Stimulated activated naive CD4-positive, alpha-beta T cell (primary cell): ENCODE data around the gene NFIB.

Source experiments
- DNase-seq, 6 experiments: peaks; one replicate each; lab custom pipeline; 2025; lab: John Stamatoyannopoulos, UW

Gene NFIB

GRCh38 chr9:14304259-14304658, 9.7 kb downstream of the NFIB start:
- DNase-seq, result no peak

- no peak for DNase-seq
Measured at GRCh38 chr9:14303521-14303920, 10.4 kb downstream of the NFIB start.

DNA sequence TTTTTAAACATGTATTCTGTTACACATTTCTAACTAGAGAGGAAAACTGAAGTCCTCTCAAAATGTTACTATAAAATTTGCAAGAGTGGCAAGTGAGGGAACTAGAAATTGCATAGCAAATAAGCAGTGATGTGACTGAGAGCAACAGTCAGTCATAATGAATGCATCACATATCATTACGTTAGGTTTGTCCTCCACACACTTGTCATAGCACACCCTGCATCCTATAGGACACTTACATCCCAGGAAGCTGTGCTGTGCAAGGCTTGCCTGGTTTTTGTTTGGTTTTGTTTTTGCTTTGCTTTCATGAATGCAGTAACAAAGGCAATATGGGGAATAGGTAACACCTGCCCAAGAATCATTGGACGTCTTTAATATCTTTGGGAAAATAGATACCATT, 10.8 kb downstream of the NFIB start:
- DNase-seq, result no peak

- DNase-seq, result no peak
Measured at GRCh38 chr9:14302405-14302804, 11.5 kb downstream of the NFIB start.

GRCh38 chr9:14301583-14302021, 12.3 kb downstream of the NFIB start:
- DNase-seq, result no peak

DNA sequence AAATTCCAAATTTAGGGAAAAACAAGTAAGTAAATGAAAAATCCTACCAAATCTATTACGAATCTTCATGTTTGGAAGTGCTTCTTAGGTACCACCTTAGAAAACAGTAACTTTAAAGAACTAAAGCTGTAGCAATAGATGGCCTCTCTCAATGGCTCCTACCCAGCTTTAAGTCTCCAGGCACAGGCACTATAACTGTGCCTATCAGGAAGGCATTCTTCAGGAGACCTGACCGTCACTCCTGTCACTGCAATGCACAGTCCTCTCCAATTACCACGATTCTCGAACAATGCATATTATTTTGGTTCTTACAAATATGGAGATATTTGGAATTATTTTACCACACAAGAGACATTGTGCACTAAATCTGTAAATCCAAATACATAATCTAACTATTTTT, 12.9 kb downstream of the NFIB start:
- DNase-seq, result no peak

GRCh38 chr9:14300588-14300987, 13.4 kb downstream of the NFIB start:
- DNase-seq, result no peak

GRCh38 chr9:14300040-14300439, 13.9 kb downstream of the NFIB start:
- no peak for DNase-seq

GRCh38 chr9:14298601-14299022, 15.3 kb downstream of the NFIB start:
- no peak for DNase-seq

- DNase-seq, result no peak
Measured at GRCh38 chr9:14296495-14297113, 17.3 kb downstream of the NFIB start.

GRCh38 chr9:14294659-14295058, 19.3 kb downstream of the NFIB start:
- DNase-seq, result no peak

GRCh38 chr9:14293801-14294200, 20.1 kb downstream of the NFIB start:
- no peak for DNase-seq

DNA sequence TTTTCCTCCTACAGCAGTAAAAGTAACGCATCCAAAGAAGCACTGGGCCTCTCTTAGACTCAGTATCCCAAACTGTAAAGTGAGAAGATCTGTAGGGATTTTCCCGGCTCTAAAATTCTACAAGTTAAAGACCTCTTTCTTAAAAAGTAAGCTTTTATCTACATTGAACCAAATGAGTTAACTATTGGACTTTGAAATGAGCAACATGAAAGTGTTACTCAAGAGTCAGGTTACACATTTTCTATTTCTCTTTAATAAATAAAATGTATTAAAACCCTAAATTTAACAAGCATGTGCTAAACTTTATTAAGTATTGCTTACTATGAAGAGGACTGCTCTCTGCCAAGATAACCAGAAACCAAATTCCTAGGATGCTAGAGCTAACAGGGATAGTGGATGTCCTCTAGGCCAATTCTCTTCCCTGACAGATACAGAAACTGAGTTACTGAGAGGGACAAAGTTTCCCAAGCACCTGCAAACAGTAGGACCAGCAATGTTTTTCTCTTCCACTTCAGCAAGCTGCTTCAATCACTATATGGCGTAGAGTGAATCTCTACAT, 21.7 kb downstream of the NFIB start:
- DNase-seq, result no peak

DNA sequence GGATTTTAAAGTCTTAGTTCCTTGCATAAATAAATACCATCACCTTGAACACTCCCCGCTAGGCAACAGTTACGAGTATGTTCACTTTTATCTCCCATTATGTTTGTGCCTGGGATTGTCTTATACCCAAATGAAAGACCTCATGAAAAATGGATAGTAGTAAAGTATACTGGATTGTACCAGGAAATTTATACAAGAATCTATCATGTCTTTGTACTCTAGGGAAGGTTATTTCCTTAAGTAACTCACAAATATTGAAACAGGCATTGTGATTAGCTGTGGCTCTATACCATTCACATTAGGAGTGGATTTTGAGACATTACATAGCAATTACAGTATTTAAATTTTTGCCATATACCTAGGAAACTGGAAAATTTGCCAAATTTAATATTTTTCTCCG, 24.0 kb downstream of the NFIB start:
- no peak for DNase-seq

- DNase-seq, result no peak
Measured at GRCh38 chr9:14288433-14288832, 25.5 kb downstream of the NFIB start.

GRCh38 chr9:14286121-14286520, 27.8 kb downstream of the NFIB start:
- DNase-seq, result no peak

- no peak for DNase-seq
Measured at GRCh38 chr9:14283276-14283675, 30.7 kb downstream of the NFIB start.

DNA sequence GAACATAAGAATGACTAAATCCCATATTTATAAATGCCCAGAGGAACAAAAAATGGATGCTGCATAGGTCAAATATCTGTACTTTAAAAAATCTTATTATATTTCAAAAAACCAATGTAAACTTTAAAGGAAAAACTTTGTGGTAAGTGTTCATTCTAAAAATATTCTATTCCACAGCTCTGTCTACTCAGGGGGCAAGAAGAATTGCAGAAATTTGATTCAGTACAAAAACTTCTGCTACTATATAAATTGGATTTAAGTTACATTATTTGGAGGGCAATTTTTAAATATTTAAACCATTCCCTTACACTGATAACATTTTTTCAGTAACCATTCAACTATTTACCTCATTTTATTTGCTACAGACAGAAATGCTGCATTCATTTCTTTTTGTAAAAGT, 32.1 kb downstream of the NFIB start:
- no peak for DNase-seq

GRCh38 chr9:14281136-14281795, 32.7 kb downstream of the NFIB start:
- no peak for DNase-seq

- DNase-seq, result no peak
Measured at GRCh38 chr9:14279671-14280070, 34.3 kb downstream of the NFIB start.

DNA sequence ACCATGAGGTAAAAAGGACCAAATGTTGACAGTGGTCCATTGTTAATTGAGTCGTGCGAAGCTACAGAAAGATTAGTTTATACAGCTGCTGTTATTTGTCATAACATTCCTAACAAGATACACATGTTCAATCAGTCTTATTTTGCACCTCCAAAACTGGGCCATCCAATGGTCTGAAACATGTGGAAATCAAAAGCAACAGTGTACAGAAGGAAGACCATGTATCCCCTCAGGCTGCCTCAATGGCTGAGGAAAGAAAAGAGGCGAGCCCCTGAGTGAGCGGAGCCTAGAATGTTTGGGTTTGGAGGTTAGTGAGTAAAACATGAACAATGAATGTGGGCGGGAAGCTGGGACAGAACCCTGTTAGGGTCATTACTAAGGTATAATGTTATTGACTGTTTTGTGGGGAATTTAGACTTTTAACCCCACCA, 35.6 kb downstream of the NFIB start:
- no peak for DNase-seq

DNA sequence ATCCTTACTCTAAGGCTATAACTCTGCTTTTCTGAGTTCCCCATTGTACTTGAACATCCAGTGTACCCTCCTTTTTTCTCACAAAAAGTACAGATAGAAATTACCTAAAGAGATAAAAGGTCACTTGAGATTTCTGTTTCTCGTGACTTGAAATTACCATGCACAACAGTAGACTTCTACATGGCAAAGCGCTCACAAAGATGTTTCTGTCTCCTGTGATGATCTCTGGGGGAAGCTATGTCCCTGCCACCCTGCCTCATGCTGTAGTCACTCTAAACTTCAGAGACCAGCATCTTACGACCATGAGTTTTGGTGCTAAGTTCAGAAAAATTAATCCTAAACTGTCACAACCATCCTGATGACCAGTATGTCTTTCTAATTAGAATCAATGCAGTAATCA, 36.2 kb downstream of the NFIB start:
- no peak for DNase-seq

DNA sequence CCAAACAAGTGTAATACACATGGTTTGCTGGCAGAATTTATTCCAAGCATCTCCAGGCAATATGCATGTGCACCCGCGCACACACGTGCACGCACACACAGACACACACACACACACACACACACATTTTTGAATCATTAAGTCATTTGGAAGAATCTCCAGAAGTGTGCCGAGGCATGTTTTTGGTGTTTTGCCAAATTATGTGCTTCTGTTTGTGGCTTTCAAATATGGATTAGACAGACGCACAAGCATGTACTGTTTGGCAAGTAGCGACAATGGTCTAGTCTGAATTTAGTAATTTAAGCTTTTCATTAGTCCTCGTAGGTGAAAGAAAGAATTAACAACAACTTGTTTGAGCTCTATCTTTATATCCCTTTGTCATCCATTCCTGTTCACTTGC, 36.7 kb downstream of the NFIB start:
- no peak for DNase-seq

DNA sequence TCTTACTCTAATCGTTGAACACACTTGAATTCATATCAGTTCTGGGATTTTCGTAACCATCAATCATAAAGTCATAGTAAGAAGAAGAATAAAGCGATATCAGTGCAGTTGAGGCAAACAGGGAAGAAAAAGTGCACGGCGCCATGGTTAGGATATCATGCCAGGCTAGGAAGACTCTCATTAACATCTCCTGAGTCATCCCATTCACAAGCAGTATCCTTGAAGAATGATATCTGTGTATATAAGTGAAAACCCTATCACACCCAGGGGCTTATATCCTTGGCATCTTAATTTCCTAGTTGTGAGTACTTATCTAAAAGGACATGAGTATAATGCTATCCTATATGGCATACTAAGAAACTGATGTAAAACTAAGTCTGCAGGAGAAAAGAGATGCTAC, 38.6 kb downstream of the NFIB start:
- no peak for DNase-seq
